Measurements from ENCODE around the gene TTLL5. TPM values are rescaled to one million over a fixed set of nuclear protein-coding genes. Genes with fewer than 3 reads are reported as not detected.

TTLL5 gene
- total RNA-seq, 1 experiment from 2014 or later = 35.7 TPM

DNA sequence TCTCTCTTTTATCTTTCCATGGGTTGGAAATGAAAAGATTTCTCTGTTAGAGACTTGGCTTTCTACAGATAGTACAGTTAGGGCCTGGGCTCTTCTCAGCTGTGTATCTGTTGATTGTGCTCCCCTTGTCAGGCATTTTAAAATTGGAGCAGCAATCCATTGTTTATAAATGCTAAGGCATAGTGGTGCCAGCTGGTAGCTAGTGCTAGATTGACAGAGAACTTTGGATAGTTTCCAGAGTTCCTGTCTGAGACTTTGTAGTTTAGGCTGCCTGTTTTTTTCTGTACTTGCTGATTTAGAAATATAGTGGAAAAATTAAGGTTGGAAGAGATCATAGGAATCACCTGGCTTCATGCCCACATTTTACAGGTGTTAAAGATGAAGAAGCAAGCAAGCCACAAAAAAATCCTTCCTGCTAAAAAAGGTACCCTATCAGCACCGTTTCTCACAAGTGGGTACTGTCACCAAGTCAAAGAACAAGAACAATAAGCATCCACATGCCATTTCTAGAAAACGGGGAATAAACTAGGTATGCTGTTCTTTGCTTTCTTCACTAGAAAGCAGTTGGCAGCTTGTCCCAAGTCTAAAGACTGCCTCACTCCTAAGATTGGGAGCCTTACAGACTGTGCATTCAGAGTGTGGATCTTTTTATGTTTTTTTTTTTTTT, 6.2 kb downstream of the TTLL5 start:
- Histone ChIP-seq H3K4me1 (ENCODE audit: insufficient read depth, low read length) (no peaks in the 10 kb centered on the region), H3K79me1 (ENCODE audit: insufficient read depth, low read depth, low read length, poor library complexity, severe bottlenecking) (no peaks in the 10 kb centered on the region), H3T11ph (ENCODE audit: low read length) (no peak overlapping the region), H3K27ac (ENCODE audit: insufficient read length, low read depth, low read length) (no peak overlapping the region), H4K91ac (ENCODE audit: insufficient read length, low read depth, low read length) (no peak overlapping the region), H3K79me2 (ENCODE audit: insufficient read depth, low read length) (no peaks in the 10 kb centered on the region), H2BK15ac (ENCODE audit: low read depth, low read length) (no peak overlapping the region), H3K23me2 (ENCODE audit: insufficient read length, low read depth, low read length, poor library complexity, severe bottlenecking) (no peaks in the 10 kb centered on the region), H2BK12ac (ENCODE audit: insufficient read length, low read depth, low read length) (no peak overlapping the region), H3K14ac (ENCODE audit: insufficient read depth, low read length) (no peak overlapping the region), H3K27me3 (ENCODE audit: insufficient read depth, low read length) (no peaks in the 10 kb centered on the region), H2BK120ac (ENCODE audit: low read depth, low read length, poor library complexity, severe bottlenecking) (no peak overlapping the region), H2BK5ac (ENCODE audit: insufficient read length, low read length) (no peak overlapping the region), H3K9me3 (ENCODE audit: control insufficient read depth, low read depth, low read length) (no peaks in the 10 kb centered on the region), H2AK5ac (ENCODE audit: insufficient read length, low read length) (no peak overlapping the region), H3K56ac (ENCODE audit: insufficient read length, low read depth, low read length) (no peak overlapping the region), H3K23ac (ENCODE audit: insufficient read length, low read depth, low read length) (no peak overlapping the region), H3K4me2 (ENCODE audit: insufficient read depth, insufficient read length, low read length) (no peak overlapping the region), H3K18ac (ENCODE audit: insufficient read length, low read depth, low read length) (no peak overlapping the region), H4K20me1 (ENCODE audit: control insufficient read depth, insufficient read depth, insufficient read length) (no peaks in the 10 kb centered on the region), H3K4ac (ENCODE audit: low read depth, low read length) (no peak overlapping the region), H2AFZ (ENCODE audit: low read length) (no peak overlapping the region), H3K9ac (ENCODE audit: extremely low read depth, insufficient read length, low read length) (no peak overlapping the region), H4K8ac (replicated peaks; ENCODE audit: insufficient read length, low read depth, low read length) (no peak overlapping the region), H2BK20ac (ENCODE audit: low read depth, low read length, poor library complexity, severe bottlenecking) (no peak overlapping the region), H4K5ac (ENCODE audit: insufficient read length, low read depth, low read length) (no peak overlapping the region)
- no peak for DNase-seq
- Mint-ChIP-seq H3K9me3 (no peaks in the 10 kb centered on the region), H3K4me3 (no peak overlapping the region), H3K27ac (no peak overlapping the region), H3K36me3 (ENCODE audit: insufficient read depth in 1 of 3, low read depth in 3 of 3) (peaks cover 14 to 46% (median 41%) of the 10 kb centered on the region in 3 experiments; a peak in 6 of 7 replicates), H3K27me3 (ENCODE audit: low read depth) (no peaks in the 10 kb centered on the region), H3K4me1 (no peaks in the 10 kb centered on the region; a peak in 1 of 4 replicates)
- TF ChIP-seq CTCF (conservative IDR thresholded peaks at IDR 0.05) = no peak
- WGBS (ENCODE audit: extremely low coverage, insufficient read length, low lambda C conversion rate) = no CpG with 5 or more reads among the region's 2 CpGs
